NCI-H1694 (cell line): Measurements from ENCODE around the gene PCDHB10.
"Not testable (repeated sequence)": the region's sequence is repeated elsewhere in the genome, so short reads cannot be mapped to it uniquely, and the experiment has no call there.

ENCODE experiments used
- DNase-seq: peaks from one replicate; lab custom pipeline; 2025; lab: John Stamatoyannopoulos, UW

PCDHB10 gene

GRCh38 chr5:141192110-141192725 is at the start of gene PCDHB10:
Gene PCDHB10, plus strand, starts transcription at chr5:141192353. Its CDS starts 200 bp downstream, at chr5:141192553.
- DNase-seq: peak; percentile 13

DNA sequence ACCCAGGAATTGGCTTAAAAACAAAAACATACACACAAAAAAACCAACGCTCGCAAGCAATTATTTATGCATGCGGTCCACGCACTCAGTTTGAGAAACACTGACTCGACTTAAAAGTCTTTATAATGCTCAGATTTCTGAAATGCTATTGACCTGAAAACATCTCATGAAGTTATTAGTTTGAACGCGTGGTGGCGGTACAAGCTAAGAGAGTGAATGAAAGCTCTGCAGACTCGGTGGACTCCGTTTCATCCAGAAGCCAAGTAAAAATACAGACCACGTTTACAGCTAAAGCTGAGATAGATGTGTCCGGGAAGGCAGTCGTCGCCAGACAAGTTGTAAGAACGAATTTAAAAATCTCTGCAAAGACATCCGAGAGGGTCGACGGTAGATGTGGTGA is 42.3 kb upstream of the PCDHB10 start, which contains the start of gene PCDHB6:
Gene PCDHB6, plus strand, starts transcription at position 246 of the 400 bp plus-strand sequence. CDS start 201 bp downstream, outside the sequence.
- DNase-seq: no peak

DNA sequence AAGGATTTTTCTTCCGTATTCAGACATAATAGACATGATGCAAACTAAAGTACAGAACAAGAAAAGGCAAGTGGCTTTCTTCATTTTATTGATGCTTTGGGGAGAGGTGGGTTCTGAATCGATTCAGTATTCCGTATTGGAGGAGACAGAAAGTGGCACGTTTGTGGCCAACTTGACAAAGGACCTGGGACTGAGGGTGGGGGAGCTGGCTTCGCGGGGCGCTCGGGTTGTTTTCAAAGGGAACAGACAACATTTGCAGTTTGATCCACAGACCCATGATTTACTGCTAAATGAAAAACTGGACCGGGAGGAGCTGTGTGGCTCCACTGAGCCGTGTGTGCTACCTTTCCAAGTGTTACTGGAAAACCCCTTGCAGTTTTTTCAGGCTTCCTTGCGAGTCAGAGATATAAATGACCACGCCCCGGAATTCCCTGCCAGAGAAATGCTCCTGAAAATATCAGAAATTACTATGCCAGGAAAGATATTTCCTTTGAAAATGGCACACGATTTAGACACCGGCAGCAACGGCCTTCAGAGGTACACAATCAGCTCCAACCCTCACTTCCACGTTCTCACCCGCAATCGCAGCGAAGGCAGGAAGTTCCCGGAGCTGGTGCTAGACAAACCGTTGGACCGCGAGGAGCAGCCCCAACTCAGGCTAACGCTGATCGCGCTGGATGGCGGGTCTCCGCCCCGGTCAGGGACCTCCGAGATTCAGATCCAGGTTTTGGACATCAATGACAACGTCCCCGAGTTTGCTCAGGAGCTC is 41.7 kb upstream of the PCDHB10 start:
- DNase-seq: no peak

- no peak for DNase-seq
These were observed 41.2 kb upstream of the PCDHB10 start for GRCh38 chr5:141150993-141151325.

DNA sequence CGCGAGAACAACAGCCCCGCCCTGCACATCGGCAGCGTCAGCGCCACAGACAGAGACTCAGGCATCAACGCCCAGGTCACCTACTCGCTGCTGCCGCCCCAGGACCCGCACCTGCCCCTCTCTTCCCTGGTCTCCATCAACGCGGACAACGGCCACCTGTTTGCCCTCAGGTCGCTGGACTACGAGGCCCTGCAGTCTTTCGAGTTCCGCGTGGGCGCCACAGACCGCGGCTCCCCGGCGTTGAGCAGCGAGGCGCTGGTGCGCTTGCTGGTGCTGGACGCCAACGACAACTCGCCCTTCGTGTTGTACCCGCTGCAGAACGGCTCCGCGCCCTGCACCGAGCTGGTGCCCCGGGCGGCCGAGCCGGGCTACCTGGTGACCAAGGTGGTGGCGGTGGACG is 40.5 kb upstream of the PCDHB10 start:
- not testable (repeated sequence) for DNase-seq

DNA sequence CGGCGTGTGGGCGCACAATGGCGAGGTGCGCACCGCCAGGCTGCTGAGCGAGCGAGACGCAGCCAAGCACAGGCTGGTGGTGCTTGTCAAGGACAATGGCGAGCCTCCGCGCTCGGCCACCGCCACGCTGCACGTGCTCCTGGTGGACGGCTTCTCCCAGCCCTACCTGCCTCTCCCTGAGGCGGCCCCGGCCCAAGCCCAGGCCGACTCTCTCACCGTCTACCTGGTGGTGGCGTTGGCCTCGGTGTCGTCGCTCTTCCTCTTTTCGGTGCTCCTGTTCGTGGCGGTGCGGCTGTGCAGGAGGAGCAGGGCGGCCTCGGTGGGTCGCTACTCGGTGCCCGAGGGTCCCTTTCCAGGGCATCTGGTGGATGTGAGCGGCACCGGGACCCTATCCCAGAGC is 40.1 kb upstream of the PCDHB10 start:
- not testable (repeated sequence) for DNase-seq

- no peak for DNase-seq
These were observed 36.4 kb upstream of the PCDHB10 start for GRCh38 chr5:141155540-141156374.

- DNase-seq: not testable (repeated sequence)
These were observed 34.8 kb upstream of the PCDHB10 start for GRCh38 chr5:141157356-141157755.

GRCh38 chr5:141157901-141158300 is 34.3 kb upstream of the PCDHB10 start:
- not testable (repeated sequence) for DNase-seq

DNA sequence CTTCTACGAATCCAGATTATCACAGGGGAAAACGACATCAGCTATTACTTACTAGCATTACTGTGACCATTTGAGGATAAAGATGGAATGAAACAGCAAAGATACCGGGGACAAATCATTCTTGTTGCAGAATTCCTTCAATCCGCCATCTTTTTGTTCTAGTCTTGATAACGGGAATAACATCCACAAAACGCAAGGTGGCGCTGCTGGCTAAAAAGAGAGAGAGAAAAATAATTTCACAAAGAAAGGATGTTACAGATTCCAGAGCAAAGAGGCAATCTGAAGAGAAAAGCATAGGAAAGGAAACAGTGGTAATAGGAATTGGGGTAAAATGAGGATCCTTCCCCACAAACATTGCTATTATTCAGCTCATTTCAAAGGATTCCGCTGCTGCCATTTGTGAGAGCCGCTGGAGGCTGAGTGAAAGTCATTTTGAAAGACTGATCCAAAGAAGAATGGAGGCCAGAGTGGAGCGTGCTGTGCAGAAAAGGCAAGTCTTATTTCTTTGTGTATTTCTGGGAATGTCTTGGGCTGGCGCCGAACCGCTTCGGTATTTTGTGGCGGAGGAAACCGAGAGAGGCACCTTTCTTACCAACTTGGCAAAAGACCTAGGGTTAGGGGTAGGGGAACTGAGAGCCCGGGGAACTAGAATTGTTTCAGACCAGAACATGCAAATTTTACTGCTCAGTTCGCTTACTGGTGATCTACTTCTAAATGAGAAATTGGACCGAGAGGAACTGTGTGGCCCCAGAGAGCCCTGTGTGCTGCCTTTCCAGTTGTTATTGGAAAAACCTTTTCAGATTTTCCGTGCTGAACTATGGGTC is 19.6 kb upstream of the PCDHB10 start, which contains the start of gene PCDHB7:
Gene PCDHB7, plus strand, starts transcription at position 264 of the 824 bp plus-strand sequence. Its CDS starts 192 bp downstream, at position 456.
- DNase-seq: no peak

DNA sequence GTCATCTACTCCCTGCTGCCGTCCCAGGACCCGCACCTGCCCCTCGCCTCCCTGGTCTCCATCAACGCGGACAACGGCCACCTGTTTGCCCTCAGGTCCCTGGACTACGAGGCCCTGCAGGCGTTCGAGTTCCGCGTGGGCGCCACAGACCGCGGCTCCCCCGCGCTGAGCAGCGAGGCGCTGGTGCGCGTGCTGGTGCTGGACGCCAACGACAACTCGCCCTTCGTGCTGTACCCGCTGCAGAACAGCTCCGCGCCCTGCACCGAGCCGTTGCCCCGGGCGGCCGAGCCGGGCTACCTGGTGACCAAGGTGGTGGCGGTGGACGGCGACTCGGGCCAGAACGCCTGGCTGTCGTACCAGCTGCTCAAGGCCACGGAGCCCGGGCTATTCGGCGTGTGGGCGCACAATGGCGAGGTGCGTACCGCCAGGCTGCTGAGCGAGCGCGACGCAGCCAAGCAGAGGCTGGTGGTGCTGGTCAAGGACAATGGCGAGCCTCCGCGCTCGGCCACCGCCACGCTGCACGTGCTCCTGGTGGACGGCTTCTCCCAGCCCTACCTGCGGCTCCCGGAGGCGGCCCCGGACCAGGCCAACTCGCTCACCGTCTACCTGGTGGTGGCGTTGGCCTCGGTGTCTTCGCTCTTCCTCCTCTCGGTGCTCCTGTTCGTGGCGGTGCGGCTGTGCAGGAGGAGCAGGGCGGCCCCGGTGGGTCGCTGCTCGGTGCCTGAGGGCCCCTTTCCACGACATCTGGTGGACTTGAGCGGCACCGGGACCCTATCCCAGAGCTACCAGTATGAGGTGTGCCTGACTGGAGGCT is 17.7 kb upstream of the PCDHB10 start:
- DNase-seq: not testable (repeated sequence)

- DNase-seq: no peak
These were observed 16.2 kb upstream of the PCDHB10 start for GRCh38 chr5:141175933-141176332.

- not testable (repeated sequence) for DNase-seq
These were observed 14.5 kb upstream of the PCDHB10 start, which contains the start of gene PCDHB8 for GRCh38 chr5:141177577-141178191. Gene PCDHB8, plus strand, starts transcription at chr5:141177790. Its CDS starts 245 bp downstream, at chr5:141178035.

- DNase-seq: not testable (repeated sequence)
These were observed 12.8 kb upstream of the PCDHB10 start for GRCh38 chr5:141179371-141179770.

DNA sequence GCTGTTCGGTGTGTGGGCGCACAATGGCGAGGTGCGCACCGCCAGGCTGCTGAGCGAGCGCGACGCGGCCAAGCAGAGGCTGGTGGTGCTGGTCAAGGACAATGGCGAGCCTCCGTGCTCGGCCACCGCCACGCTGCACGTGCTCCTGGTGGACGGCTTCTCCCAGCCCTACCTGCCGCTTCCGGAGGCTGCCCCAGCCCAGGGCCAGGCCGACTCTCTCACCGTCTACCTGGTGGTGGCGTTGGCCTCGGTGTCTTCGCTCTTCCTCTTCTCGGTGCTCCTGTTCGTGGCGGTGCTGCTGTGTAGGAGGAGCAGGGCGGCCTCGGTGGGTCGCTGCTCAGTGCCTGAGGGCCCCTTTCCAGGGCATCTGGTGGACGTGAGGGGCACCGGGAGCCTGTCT is 12.3 kb upstream of the PCDHB10 start:
- not testable (repeated sequence) for DNase-seq

DNA sequence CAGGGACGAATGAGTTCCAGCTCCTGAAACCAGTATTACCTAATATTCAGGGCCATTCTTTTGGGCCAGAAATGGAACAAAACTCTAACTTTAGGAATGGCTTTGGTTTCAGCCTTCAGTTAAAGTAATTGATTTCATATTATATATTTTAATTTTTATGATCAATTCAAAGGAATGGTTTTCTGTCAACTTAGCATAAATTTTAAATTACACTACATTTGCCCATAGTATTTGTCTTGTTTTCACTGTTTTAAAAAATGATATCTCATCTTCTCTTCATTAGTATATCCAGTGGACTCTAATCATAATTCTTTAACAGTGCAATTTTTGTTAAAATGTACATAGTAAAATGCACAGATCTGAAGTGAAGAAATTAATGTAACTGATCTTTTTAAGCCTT is 11.8 kb upstream of the PCDHB10 start:
- no peak for DNase-seq

DNA sequence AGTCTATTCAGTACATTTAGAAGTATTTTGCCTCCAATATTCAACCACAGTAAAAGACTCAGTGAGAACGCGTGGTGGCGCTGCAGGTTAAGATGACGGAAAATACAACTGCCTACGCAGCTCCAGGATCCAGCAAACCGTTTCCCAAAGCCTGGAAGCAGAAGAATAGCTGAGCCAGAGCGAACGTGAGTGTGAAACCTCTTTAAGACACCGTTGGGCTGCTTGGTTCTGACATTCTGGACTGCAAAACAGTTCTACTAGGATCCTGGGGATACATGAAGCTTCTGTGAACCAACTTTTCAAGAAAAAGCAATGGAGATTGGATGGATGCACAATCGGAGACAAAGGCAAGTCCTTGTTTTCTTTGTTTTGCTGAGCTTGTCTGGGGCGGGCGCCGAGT is 9.9 kb upstream of the PCDHB10 start, which contains the start of gene PCDHB16:
Gene PCDHB16, plus strand, starts transcription at position 140 of the 400 bp plus-strand sequence. Its CDS starts 173 bp downstream, at position 313.
- DNase-seq: peak; percentile 61

- not testable (repeated sequence) for DNase-seq
These were observed 7.9 kb upstream of the PCDHB10 start for GRCh38 chr5:141184117-141184855.

DNA sequence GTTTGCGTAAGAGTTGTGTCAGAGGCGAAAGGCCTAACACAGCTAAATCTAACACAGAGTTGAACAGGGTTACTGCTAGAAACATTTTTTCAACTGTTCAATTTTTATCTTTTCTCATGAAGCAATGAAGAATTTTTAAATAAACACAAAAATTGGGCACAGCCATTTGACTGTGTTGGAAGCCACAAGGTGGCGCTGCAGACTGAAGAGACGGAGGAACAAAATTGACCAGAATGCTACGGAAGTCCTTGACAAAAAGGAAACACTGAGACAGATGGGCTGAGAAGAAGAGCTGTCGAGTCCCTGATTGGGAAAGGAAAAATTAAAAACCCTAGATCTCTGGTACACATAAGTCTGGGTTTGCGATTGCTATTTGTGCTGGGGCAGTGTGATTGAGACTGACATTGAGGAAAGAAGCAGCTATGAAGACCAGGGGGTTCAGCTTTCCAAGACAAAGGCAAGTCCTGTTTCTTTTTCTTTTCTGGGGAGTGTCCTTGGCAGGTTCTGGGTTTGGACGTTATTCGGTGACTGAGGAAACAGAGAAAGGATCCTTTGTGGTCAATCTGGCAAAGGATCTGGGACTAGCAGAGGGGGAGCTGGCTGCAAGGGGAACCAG is 5.1 kb upstream of the PCDHB10 start, which contains the start of gene PCDHB9:
Gene PCDHB9, plus strand, starts transcription at position 265 of the 616 bp plus-strand sequence. Its CDS starts 158 bp downstream, at position 423.
- DNase-seq: no peak
